Measurements from ENCODE around the gene HAP1.
"Not testable (repeated sequence)": the region's sequence is repeated elsewhere in the genome, so short reads cannot be mapped to it uniquely, and the experiment has no call there.

HAP1 gene, protein sequence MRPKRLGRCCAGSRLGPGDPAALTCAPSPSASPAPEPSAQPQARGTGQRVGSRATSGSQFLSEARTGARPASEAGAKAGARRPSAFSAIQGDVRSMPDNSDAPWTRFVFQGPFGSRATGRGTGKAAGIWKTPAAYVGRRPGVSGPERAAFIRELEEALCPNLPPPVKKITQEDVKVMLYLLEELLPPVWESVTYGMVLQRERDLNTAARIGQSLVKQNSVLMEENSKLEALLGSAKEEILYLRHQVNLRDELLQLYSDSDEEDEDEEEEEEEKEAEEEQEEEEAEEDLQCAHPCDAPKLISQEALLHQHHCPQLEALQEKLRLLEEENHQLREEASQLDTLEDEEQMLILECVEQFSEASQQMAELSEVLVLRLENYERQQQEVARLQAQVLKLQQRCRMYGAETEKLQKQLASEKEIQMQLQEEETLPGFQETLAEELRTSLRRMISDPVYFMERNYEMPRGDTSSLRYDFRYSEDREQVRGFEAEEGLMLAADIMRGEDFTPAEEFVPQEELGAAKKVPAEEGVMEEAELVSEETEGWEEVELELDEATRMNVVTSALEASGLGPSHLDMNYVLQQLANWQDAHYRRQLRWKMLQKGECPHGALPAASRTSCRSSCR

DNA sequence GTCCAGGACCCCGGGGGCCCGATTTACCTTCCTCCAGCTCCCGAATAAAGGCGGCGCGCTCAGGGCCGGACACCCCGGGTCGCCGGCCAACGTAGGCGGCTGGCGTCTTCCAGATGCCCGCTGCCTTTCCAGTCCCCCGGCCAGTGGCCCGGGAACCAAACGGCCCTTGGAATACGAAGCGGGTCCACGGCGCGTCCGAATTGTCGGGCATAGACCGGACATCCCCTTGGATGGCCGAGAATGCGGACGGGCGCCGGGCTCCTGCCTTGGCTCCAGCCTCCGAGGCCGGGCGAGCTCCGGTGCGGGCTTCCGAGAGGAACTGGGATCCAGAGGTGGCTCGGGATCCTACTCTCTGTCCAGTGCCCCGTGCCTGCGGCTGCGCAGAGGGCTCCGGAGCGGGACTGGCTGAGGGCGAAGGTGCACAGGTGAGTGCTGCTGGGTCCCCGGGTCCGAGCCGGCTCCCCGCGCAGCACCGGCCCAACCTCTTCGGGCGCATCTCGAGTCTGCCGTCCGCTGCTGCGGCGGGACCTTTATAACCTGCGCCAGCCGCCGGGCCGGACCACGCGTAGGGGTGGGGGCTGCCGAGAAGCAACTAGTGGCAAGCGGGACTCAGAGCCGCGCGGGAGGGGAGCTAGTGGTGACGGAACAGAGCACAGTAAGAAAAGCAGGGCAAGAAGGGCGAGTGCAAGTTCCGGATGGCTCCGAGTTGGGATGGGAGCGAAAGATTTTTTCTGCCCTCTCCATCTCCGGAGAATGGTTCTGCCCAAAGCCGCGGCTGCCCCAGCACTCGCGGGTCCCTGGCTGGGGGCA, at the start of gene HAP1:
Gene HAP1, minus strand, starts transcription at position 505 of the 810 bp plus-strand sequence. Its CDS starts 9 bp downstream, at position 496.
- peak; percentile 50 for DNase-seq (ENCODE audit: low spot score)

DNA sequence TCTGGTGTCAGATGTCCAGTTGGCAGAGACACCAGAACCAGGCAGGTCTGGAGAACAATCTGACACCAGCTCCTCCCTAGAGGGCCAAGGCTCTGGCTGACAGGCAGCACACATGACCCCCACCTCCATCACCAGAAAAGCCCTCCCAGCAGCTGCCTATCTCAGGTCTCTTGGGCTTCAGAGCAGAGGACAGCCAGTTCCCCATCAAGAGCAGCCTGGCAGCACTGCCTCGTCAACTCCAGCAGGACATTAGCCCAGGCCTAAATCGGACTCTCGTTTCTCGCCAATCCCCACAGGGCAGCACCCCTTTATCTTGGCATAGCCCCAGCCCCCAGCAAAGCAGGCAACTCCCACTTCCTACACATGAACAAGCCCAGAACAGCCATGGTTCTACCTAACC, 47.7 kb upstream of the HAP1 start:
- no peak for DNase-seq (ENCODE audit: low spot score)

DNA sequence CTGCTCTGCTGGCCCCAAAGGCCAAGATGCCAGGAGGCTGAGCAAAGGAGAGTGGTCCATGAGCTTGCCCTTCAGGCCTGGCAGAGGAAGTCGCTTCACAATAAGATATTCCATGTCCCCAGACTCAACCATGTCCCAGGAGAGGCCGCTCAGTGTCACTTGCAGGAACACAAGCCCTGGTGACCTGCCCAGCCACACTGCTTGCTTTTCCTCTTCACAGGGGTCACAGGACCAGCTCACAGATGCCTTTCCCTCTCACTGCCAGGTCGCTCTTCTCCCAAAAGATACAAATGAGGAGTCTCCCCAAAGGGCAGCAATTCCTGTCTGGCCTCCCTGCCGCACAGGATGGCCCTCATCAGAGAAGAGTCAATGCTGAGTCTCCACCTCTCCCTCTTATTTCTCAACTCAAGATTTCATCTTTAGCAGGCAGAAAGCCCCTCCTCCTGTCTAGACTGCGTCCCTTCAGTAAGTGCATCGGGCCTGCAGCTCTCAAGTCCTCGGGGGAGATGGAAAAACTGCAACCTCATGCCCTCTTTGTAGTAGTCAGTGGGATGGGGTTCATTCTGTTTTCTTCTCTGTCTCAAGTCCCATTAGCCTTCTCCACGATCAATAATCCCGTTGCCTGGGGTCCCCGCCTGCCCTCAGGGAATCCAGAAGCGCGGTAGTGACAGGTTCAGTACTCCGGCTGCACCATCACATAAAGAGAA, 47.1 kb upstream of the HAP1 start:
- no peak for DNase-seq (ENCODE audit: low spot score)

DNA sequence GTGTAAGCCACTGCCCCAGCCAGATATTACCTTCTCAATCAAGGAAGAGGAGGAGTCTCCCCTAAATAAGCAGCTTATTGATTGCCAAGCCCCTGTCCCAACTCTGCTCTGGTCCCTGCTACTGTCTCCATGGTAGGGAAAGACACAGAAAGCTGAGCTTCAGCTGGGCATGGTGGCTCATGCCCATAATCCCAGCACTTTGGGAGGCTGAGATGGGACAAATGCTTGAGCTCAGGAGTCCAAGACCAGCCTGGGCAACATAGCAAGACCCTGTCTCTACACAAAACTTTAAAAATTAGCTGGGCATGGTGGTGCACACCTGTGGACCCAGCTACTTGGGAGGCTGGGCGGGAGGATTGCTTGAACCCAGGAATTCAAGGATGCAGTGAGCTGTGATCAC, 45.5 kb upstream of the HAP1 start:
- no peak for DNase-seq (ENCODE audit: low spot score)

DNA sequence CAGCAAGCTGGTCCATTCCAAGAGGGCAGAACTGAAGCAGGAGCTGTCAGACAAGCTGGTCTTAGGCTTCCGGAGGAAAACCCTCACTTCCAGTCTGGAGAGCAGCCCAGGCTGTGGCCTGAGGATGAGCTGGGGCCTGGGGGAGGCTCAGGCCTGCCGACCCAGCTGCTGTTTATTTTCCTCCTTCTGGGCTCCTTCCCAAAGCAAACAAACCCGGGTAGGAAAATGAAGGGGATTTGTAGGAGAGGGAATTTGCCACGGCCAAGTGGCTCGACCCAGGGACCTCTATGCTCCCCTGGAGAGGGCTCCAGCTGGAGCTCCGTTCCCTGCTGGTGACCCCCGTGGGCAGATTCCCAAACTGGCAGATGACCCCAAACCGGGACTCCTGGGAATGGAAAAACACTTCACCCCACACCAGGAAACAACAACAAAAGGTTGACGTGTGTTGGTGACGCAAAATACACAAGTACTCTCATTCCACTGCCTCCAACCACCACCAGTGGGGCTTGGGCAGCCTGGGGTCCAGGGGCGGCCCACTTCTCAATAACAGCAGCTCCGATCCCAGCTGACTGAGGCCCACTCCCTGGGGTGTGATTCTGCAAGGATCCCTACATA, 43.2 kb upstream of the HAP1 start:
- DNase-seq (ENCODE audit: low spot score) = peak; percentile 82

DNA sequence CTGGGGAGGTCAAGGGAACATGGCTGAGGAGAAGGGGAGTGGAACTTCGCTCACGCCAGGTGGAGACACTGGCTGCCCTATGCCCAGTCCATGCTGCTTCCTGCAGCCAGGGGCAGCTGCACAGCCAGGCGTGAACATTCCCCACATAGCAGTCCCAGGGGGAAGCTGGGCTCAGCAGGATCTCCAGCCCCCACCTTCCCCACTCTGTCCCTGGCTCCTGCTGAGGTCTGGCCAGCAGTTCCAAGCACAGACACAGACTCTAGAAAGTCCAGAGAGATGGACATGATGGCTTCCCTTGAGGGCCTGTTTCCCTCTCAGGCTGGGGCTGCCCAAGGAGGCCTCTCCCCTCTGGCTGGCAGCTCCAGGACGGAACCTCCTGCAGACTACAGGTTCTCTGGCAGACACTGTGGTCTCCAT, 42.7 kb upstream of the HAP1 start:
- no peak for DNase-seq (ENCODE audit: low spot score)

DNA sequence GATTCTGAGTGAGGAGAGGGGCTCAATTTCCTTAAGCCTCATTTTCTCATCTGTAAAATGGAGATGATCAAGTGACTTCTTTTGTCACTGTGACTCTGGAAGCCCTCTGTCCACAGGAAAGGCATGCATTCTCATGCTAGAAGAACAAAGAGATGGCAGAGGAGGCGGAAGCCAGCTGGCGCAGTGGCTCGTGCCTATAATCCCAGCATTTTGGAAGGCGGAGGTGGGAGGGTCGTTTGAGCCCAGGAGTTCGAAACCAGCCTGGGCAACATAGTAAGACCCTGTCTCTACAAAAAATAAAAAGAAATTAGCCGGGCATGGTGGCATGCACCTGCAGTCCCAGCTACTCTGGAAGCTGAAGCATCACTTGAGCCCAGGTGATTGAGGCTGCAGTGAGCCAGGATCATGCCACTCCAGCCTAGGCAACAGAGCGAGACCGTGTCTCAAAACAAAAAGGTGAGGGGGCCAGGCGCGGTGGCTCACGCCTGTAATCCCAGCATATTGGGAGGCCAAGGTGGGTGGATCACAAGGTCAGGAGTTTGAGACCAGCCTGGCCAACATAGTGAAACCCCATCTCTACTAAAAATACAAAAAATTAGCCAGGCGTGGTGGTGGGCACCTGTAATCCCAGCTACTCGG, 41.9 kb upstream of the HAP1 start:
- DNase-seq (ENCODE audit: low spot score) = not testable (repeated sequence)

DNA sequence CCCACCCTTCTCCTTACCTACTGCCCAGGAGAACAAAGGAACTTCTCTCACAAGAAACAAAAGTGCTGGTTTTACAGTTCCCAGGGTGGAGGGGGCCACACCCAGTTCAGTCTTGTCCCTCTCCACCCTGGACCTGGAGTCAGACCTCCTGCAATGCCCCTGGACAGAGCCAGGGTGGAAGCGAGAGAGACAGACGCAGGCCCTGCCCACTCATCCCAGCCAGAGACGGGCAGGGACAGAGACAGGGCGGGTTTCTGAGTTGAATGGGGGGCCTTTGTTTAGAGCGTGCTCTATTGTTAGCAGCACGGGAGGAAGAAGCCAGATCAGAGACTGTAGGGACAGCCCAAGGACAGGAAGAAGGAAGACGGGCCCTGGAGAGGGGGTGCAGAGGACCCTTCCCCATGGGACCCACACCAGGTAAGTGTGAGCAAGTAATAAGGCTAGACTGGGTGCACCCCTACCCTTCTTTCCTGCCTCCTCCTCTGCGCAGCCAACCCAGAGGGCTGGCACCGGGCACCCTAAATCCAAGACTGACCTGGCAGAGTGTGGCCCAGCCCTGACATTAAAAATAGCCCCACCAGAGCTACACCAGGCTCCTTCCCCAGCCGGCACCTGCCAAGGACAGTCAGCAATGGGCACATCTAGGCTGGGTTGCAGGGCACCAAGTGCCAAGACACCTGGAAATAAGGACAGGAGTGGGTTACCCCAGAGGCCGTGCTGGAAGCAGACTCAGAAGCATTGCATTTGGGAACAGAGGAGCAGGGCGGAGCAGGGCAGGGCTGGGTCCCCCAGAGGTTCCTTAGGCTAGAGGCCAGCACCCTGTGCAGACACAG, 41.2 kb upstream of the HAP1 start:
- no peak for DNase-seq (ENCODE audit: low spot score)

DNA sequence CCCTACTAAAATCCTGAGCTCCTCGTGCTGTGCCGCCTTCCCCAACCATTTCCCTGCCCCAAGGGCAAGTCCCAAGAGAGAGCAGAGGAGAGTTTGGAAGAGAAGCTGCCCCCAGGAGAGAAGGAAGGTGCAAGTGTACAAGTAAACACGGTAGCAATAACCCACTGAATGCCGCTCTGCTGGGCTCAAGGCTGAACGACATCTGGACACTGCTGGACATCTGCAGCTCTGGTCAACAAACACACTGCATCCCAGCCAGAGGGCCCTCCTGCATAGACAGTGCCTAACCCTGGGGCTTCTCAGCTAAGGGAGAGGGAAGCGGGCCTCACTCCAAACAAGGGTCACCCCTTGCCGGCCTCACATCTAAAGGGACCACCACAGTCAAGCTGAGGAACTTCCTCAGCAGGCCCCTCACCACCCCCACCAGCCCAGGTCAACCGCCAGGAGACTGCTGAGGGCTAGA, 39.3 kb upstream of the HAP1 start:
- DNase-seq (ENCODE audit: low spot score) = no peak

DNA sequence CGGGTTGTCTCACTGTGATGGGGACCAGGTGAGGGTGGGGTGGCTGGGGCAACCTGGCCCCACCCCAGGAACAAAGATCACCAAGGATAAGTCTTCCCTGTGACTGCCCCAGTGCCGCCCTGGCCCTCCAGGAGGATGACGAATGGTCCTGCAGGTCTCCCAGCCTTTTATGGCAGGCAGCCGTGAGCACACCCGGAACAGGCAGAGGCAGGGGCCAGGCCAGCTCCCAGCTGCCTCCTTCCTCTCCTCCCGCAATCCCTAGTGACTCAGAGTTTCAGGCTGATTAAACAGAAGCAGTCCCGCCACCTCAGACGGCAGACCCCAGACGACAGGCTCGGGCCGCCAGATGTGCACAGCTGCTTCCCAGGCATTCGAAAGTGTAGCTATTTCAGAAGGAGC, 38.7 kb upstream of the HAP1 start:
- DNase-seq (ENCODE audit: low spot score) = peak; percentile 70

DNA sequence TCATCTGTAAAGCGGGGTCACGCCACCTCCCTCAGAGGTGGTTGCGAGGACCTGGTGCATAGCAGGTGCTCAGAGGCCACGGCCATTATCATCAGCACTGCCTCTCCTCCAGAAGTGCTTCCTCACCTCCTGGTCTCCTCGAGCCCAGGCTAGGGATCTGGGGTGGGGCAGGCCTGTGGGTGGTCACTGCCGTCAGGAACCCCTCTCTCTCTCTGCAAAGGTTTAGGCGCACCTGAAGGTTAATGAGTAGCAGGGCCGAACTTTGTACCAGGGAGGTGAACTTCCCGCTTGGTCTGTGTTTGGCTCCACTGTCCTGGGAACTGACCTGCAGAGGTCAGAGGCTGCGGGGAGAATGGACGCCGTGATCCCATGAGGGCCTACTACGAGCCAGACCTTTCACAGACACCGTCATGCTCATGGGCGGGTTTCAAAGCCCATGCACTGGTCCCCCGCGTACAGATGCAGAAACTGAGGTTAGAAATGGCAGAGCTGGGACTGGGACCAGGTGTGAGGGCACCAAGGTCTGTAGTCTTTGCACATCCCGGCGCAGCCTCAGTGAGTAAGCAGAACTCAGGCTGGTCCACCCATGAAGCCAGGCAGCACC, 38.2 kb upstream of the HAP1 start:
- DNase-seq (ENCODE audit: low spot score) = no peak

DNA sequence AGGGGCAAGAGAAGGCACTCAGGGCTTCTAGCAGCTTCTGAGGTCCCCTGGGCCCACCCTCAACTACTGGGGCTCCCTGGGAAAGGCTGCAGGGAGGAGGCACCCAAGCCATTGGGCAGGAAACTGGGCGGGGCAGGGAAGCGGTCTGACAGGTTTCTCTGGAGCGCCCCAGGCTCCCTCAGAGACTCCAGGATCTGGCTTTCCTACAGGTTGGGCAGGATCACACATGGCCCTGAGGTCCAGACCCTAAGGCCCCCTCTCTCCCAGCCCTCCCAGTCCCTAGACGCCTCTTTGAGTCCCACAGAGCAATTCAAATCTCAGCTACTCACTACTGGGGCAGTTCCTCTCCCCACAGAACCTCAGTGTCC, 37.8 kb upstream of the HAP1 start:
- no peak for DNase-seq (ENCODE audit: low spot score)

DNA sequence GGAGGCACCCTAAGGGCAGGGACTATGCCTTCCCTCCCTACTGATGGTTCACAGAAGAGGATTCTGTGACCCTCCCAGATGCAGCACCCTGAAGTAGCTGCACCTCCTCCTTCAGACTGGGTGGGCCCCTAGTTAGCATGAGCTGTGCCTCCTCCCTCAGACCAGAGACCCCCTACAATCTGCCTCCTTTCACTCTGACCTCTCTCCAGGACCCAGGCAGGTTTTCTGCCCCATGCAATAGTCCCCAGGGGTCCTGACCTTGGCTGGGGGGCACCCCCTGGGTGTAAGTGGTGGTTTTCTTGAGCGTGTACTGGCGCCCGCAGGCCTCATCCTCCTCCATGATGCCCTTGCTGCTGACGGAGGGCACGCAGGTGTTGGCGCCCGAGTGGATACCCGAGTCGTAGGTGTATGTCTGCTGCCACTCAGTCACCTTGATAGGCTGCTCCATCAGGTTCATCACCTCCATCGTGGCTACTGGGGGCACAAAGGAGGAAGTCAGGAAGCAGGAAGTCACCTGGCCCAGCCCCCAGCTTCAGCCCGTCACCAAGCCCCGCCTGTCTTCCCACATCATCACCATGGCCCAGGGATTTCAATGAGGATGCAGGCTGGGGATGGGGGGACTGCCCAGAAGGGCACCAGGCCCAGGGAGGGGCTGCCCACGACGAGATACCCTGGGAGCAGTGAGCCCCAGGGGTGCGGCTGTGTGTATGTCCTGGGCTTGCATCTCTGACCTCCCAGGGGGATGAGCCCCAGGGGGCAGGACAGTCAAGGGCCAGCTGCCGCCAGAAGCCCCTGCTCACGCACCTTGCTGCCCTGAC, 37.2 kb upstream of the HAP1 start:
- no peak for DNase-seq (ENCODE audit: low spot score)

DNA sequence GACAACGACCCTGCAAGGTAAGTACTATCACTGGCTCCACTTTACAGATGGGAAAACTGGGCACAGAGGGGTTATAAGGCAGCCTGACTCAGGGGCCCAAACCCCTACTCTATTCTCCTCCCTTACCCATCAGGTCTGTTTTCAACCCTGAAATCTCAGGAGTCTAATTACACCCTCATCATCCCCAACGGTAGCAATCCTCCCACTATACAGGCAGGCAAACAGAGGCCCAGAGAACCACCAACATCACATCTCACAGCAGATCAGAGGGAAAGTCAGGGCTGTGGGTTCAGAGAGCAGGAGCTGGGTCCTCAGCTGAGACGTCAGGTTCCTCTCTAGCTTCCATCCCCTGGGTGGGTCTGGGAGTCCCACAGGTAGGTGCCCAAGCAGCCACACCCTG, 35.5 kb upstream of the HAP1 start:
- no peak for DNase-seq (ENCODE audit: low spot score)

DNA sequence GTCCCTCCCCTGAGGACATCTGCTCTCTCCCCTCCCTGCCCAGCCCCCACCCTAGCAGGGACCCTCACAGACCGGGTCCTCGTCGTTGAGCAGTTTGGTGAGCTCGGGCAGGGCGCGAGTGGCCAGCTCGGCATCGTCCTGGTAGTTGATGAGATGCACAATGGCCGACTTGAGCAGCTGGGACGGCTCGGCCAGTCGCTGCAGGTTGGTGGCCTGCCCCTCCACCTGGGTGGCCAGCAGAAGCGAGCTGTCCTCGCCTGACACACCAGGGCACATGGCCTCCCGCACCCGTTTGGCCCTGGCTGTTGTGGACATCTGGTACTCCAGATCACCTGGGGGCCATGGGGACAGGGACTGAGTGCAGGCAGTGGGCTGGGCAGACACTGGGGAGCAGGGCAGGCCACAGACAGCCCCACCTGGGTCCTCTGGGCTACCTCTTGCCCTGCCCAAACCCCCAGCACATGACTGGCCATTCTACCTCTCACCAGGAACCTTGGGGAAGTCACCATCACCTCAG, 35.0 kb upstream of the HAP1 start:
- DNase-seq (ENCODE audit: low spot score) = no peak

DNA sequence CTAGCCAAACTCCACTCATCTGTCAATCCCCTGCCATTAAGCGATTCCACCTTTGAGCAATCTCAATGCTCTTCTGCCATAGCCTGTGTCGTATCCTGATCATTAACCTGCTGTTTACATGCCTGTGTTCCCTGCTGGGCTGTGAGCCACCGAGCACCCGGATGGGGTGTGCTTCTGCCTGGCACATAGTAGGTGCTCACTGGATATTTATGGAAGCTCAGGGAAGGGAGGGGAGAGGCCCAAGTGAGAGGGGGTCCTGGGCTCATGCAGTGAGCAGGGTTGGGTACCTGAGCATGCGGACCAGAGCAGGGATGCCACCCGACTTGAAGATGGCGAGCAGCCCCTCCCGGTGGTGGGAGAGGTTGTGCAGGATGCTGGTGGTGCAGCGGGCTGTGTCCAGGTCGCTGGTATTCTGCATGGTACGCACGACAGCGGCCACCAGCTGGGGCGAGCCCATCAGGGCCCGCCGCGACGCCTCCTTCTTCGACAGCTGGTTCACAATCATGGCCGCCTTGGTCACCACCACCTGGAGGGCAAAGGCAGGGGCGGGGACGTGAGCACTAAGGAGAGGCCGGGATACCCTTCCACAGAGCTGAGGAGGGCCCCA, 34.3 kb upstream of the HAP1 start:
- no peak for DNase-seq (ENCODE audit: low spot score)

DNA sequence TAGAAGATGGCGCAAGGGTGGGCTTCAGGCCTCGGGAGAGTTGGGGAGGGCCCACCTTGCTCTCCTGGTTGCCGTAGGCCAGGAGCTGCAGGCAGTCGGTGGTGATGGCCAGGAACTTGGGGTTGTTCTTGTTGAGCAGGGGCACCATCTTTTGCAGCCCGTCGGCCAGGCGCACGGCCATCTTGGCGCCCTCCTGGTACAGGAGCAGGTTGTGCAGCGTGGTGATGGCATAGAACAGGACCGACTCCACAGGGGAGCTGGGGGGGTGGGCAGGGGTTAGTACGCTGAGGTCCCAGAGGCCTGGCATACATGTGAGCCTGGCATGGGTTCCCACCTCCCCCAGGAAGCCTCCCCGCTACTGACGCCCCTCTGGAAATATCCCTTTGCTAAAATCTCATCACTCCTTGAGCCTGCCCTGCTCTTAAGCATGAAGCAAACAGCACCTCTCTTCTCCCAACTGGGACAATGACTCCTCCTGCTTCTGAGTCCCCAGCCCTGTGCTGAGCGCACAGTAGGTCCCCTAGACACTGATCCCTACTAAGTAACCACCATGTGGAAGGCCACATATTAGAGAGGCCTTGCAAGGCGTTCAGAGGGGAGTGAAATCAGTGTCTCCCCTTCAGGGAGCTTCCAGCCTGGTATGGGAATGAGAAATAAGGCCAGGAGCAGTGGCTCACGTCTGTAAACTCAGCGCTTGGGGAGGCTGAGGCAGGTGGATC, 33.0 kb upstream of the HAP1 start:
- no peak for DNase-seq (ENCODE audit: low spot score)

DNA sequence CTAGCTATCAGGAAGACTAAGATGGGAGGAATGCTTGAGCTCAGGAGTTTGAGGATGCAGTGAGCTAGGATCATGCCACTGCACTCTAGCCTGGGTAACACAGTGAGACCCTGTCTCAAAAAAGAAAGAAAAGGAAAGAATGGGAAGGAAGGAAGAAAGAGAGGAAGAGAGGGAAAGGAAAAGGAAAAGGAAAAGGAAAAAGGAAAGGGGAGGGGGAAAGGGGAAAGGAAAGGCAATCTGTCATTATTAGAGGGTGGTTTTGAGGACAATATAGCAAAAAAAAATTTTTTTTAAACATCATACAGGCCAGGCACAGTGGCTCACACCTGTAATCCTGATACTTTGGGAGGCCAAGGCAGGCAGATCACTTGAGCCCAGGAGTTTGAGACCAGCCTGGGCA, 31.7 kb upstream of the HAP1 start:
- DNase-seq (ENCODE audit: low spot score) = no peak
